Measurements from ENCODE around the gene HEG1. TPM values are rescaled to one million over a fixed set of nuclear protein-coding genes. Genes with fewer than 3 reads are reported as not detected.

The HEG1 gene
- polyA plus RNA-seq, 1 donor, result 27.7 TPM

Other genes starting within 250 kb of the HEG1 start
- gene ITGB5, start 168.6 kb downstream of the HEG1 start, polyA plus RNA-seq (ENCODE audit: insufficient read length), result 85.0 TPM
- not detected for gene MUC13, start 121.2 kb downstream of the HEG1 start, polyA plus RNA-seq (ENCODE audit: insufficient read length)
- gene SLC12A8, start 156.8 kb upstream of the HEG1 start, polyA plus RNA-seq (ENCODE audit: insufficient read length), result 7.7 TPM

Data from left kidney (tissue), 1 donor.